CD4-positive, alpha-beta T cell (primary cell): ENCODE results near the gene RAMACL. TPM values are rescaled to one million over a fixed set of nuclear protein-coding genes. Genes with fewer than 3 reads are reported as not detected.

Experiments
- ATAC-seq: fragments of 200-7000 bp; cut with Tn5 transposase; one replicate; pipeline ENCODE4 v1.10.0; 2022; ENCODE audit warnings: mild to moderate bottlenecking; ENCODE audit not compliant: poor library complexity
- CTCF ChIA-PET: fragments of 350-600 bp; sonication (Branson Sonifier 250); formaldehyde crosslinking; loops from one replicate; lab custom pipeline; 2021; ENCODE audit warnings: antibody characterized with exemption, inconsistent platforms; lab: Charles Lee
- POLR2A ChIA-PET: fragments of 350-600 bp; sonication (Branson Sonifier 250); formaldehyde crosslinking; loops from one replicate; lab custom pipeline; 2021; ENCODE audit warnings: antibody characterized with exemption, inconsistent platforms; lab: Charles Lee
- DNase-seq, 14 experiments: peaks; one replicate each; pipeline ENCODE4 v3.0.0-alpha.2; 2013 to 2020; ENCODE audit warnings: mixed read lengths in 2 of 14
- H3K27ac ChIP-seq, 2 donors: one replicate each; pipeline versions ENCODE4 v1.5.1 to v1.7.0; 2013; ENCODE audit warnings: low read length in 2 of 2, low read depth in 1 of 2, mild to moderate bottlenecking in 1 of 2
- H3K27me3 ChIP-seq, 2 experiments: 1 replicate in 1 of 2; 2 replicates in 1 of 2; pipeline versions ENCODE4 v1.6.1 to v1.7.0; 2013; ENCODE audit warnings: low read length in 2 of 2, control low read depth in 1 of 2, mild to moderate bottlenecking in 1 of 2, moderate library complexity in 1 of 2; ENCODE audit not compliant: insufficient read depth in 2 of 2, control insufficient read depth in 1 of 2
- H3K36me3 ChIP-seq: one replicate; pipeline ENCODE4 v1.6.1; 2013; ENCODE audit warnings: low read length, control low read depth; ENCODE audit not compliant: insufficient read depth
- H3K4me1 ChIP-seq: one replicate; pipeline ENCODE4 v1.6.1; 2013; ENCODE audit warnings: low read length, control low read depth; ENCODE audit not compliant: insufficient read depth
- H3K4me3 ChIP-seq: one replicate; pipeline ENCODE4 v1.5.1; 2013; ENCODE audit warnings: mild to moderate bottlenecking, low read length, moderate library complexity
- H3K9me3 ChIP-seq, 2 experiments: 1 replicate in 1 of 2; 2 replicates in 1 of 2; pipeline versions ENCODE4 v1.6.1 to v1.7.0; 2013; ENCODE audit warnings: low read length in 2 of 2, mild to moderate bottlenecking in 2 of 2, control low read depth in 1 of 2, moderate library complexity in 1 of 2; ENCODE audit not compliant: control insufficient read depth in 1 of 2, insufficient read depth in 1 of 2
- H3K27ac Mint-ChIP-seq: one replicate; pipeline ENCODE4 v1.8.0; 2020; ENCODE audit warnings: mixed read lengths
- H3K27me3 Mint-ChIP-seq: one replicate; pipeline ENCODE4 v1.8.0; 2021; ENCODE audit warnings: mixed read lengths
- H3K36me3 Mint-ChIP-seq: one replicate; pipeline ENCODE4 v1.8.0; 2021; ENCODE audit warnings: low read depth, mixed read lengths
- H3K4me1 Mint-ChIP-seq: one replicate; pipeline ENCODE4 v1.8.0; 2021; ENCODE audit warnings: low read depth, mixed read lengths
- H3K4me3 Mint-ChIP-seq: one replicate; pipeline ENCODE4 v1.8.0; 2020; ENCODE audit warnings: mild to moderate bottlenecking, mixed read lengths
- H3K9me3 Mint-ChIP-seq: one replicate; pipeline ENCODE4 v1.8.0; 2020; ENCODE audit warnings: mixed read lengths
- CTCF ChIP-seq: fragments of 200-600 bp; IDR thresholded peaks from one replicate; pipeline ENCODE4 v1.8.0; 2022; ENCODE audit warnings: antibody characterized with exemption, mild to moderate bottlenecking
- intact Hi-C, 2 experiments: fragments of 100-400 bp; cut with DNase I in 1 of 2; cut with micrococcal nuclease in 1 of 2; formaldehyde crosslinking; loops; one replicate each; pipeline versions ENCODE4 v1.15.1 to v1.9.0; 2023 to 2025; cut with DNase I, micrococcal nuclease
- total RNA-seq, 174 experiments: library from RNA in 2 of 174; stranded (reverse) in 2 of 174; gene quantifications; one replicate each; pipeline ENCODE4 v1.2.3 and lab custom pipeline; 2021 to 2026

Gene RAMACL
- total RNA-seq, 2 experiments from 2014 or later = 0.52 to 0.75 TPM

GRCh38 chr6:166592821-166593220 is 6.3 kb upstream of the RAMACL start:
- Histone ChIP-seq H3K4me1 (peaks cover 9% of the 10 kb centered on the region), H3K4me3 (no peak overlapping the region), H3K9me3 (no peaks in the 10 kb centered on the region), H3K36me3 (no peaks in the 10 kb centered on the region), H3K27me3 (no peaks in the 10 kb centered on the region), H3K27ac (no peak overlapping the region)
- ATAC-seq = no peak
- Mint-ChIP-seq H3K27ac (no peak overlapping the region), H3K27me3 (no peaks in the 10 kb centered on the region), H3K36me3 (no peaks in the 10 kb centered on the region), H3K9me3 (no peaks in the 10 kb centered on the region), H3K4me3 (no peak overlapping the region), H3K4me1 (peaks cover 15% of the 10 kb centered on the region)
- intact Hi-C loops = no loop called here
- POLR2A ChIA-PET = no interaction called here
- no peak for DNase-seq
- CTCF ChIA-PET = interaction anchor here (1.5 kb wide), 1 partner anchor 9 kb away, joined by 3 read pairs; no protein-coding TSS in a partner anchor
- no peak for TF ChIP-seq CTCF

- no peak overlapping the region for H3K4me3 Mint-ChIP-seq
- no peaks in the 10 kb centered on the region for H3K36me3 Mint-ChIP-seq
- intact Hi-C loops = no loop called here
- no peak for ATAC-seq
- H3K4me1 Mint-ChIP-seq = peaks cover 16% of the 10 kb centered on the region
- CTCF ChIA-PET = interaction anchor here (1.5 kb wide), 1 partner anchor 8 kb away, joined by 3 read pairs; no protein-coding TSS in a partner anchor
- no peak overlapping the region for H3K27ac Mint-ChIP-seq
- no peak overlapping the region for H3K27ac ChIP-seq
- DNase-seq = no peak
- no peak overlapping the region for H3K4me3 ChIP-seq
- POLR2A ChIA-PET = no interaction called here
- no peaks in the 10 kb centered on the region for H3K27me3 ChIP-seq
- H3K9me3 Mint-ChIP-seq = no peaks in the 10 kb centered on the region
- H3K36me3 ChIP-seq = no peaks in the 10 kb centered on the region
- no peaks in the 10 kb centered on the region for H3K27me3 Mint-ChIP-seq
- peaks cover 9% of the 10 kb centered on the region for H3K4me1 ChIP-seq
- TF ChIP-seq CTCF = no peak
- no peaks in the 10 kb centered on the region for H3K9me3 ChIP-seq
Measured at GRCh38 chr6:166591961-166592520, 5.6 kb upstream of the RAMACL start.

GRCh38 chr6:166591026-166591425 is 4.5 kb upstream of the RAMACL start:
- peaks cover 20% of the 10 kb centered on the region for H3K4me1 Mint-ChIP-seq
- CTCF ChIA-PET = no interaction called here

More at GRCh38 chr6:166591026-166591425, 4.5 kb upstream of the RAMACL start:
- Mint-ChIP-seq H3K36me3 (no peaks in the 10 kb centered on the region), H3K9me3 (no peaks in the 10 kb centered on the region), H3K4me3 (no peak overlapping the region), H3K27me3 (no peaks in the 10 kb centered on the region), H3K27ac (no peak overlapping the region)
- POLR2A ChIA-PET = no interaction called here
- Histone ChIP-seq H3K36me3 (no peaks in the 10 kb centered on the region), H3K9me3 (no peaks in the 10 kb centered on the region), H3K4me3 (no peak overlapping the region), H3K27me3 (no peaks in the 10 kb centered on the region), H3K27ac (no peak overlapping the region), H3K4me1 (peaks cover 9% of the 10 kb centered on the region)
- ATAC-seq = no peak
- no peak for DNase-seq
- TF ChIP-seq CTCF = no peak
- intact Hi-C loops = no loop called here
